SK-N-DZ (cell line): ENCODE results near the gene GRHL1. TPM values are rescaled to one million over a fixed set of nuclear protein-coding genes. Genes with fewer than 3 reads are reported as not detected.
A peak's percentile ranks its signal among the peaks of the same experiment; 100 is the strongest.
"Not testable (repeated sequence)": the region's sequence is repeated elsewhere in the genome, so short reads cannot be mapped to it uniquely, and the experiment has no call there.

Source experiments
- DNase-seq: peaks from one replicate; pipeline ENCODE4 v3.0.0-alpha.2; 2015; ENCODE audit warnings: low spot score
- polyA plus RNA-seq, 2 experiments: library from polyadenylated mRNA; depleted of rRNA; stranded (reverse); fragments of >200 nt; gene quantifications; 2 replicates each; pipeline ENCODE4 v1.2.3, GENCODE V29; 2014

The GRHL1 gene
- 3.4 and 8.7 TPM in 2 replicates for polyA plus RNA-seq (2014; cell fraction: cytosol; rRNA removed)
- polyA plus RNA-seq (2014; cell fraction: nucleus; rRNA removed): 14.4 and 24.5 TPM in 2 replicates

- peak; percentile 87 for DNase-seq
Measured at GRCh38 chr2:9951522-9952285, at the start of gene GRHL1. Gene GRHL1 (plus strand): TSS chr2:9951693. CDS start chr2:9951834, 141 bp downstream.

DNA sequence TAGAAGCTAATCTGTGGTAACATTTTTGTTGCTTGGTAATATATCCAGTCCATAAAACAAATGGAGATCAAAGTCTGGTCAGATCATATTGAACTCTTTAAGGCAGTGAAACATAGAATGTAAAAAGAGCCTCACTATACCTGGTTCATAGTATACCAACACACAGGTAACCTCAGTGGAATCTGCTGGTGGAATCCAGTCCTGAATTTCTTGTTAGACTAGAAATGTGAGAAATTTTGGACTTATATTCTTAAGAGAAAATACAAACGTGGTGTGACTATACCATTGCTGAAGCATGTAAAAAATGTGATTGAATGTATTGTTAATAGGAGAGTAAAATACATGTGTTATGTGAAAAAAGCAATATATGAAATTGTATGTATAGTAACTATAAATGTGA, 46.1 kb upstream of the GRHL1 start:
- no peak for DNase-seq

DNA sequence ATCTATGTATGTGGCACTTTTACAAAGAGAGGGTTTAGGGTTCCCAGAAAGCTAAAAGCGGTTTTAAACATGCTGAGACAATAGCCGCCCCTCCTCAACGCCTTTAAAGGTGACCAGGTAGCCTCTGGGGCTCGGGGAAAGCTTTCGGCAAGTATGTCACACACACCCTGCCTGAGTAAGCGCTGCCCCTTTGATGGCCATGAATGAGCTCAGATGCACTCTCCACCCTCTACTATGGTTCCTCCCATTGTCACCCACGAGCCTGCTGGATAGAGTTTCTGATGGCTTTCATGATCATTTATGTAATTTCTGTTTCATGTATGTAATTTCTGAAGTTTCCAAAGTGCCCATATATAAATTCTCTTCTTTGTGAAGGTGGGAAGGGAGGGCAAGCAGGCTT, 44.1 kb upstream of the GRHL1 start:
- no peak for DNase-seq

GRCh38 chr2:9908639-9909038, 42.9 kb upstream of the GRHL1 start:
- DNase-seq: no peak

GRCh38 chr2:9909106-9909505, 42.4 kb upstream of the GRHL1 start:
- no peak for DNase-seq

DNA sequence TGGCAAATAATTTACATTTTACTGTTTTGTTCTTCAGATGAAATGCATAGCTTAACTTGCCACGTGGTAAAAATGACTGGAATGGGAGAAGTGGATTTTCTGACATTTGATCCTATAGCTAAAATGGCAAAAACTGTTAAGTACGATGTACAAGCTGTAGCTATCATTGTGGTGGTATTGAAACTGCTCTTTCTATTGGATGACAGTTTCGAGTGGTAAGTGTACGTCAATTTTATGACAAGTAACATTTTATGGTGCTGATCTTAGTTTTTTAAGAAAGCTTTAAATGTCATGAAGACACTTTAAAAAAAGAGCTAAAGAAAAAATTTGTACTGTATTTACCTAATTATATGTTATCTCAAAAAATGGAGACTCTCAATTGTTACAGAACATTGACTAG, 40.8 kb upstream of the GRHL1 start:
- DNase-seq: no peak

DNA sequence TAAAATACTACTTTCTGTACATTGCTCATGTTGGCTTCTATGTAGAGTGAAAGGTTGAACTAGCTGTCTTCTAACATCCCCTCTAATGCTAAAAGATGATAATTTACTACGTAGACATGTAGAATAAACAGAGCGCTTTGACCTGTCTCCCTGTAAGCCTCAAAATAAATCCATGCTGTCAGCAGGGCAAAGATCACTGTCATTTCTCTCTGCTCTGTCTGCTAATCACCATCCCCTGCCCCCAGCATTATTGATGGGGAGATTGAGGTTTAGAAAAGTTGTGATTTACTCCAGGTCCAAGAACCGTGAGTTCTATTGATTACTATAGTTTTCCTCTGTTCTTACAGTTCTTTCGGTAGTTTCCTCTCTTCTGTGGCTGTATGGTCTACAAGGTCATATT, 39.0 kb upstream of the GRHL1 start:
- no peak for DNase-seq

GRCh38 chr2:9914384-9915065, 37.0 kb upstream of the GRHL1 start:
- no peak for DNase-seq

DNA sequence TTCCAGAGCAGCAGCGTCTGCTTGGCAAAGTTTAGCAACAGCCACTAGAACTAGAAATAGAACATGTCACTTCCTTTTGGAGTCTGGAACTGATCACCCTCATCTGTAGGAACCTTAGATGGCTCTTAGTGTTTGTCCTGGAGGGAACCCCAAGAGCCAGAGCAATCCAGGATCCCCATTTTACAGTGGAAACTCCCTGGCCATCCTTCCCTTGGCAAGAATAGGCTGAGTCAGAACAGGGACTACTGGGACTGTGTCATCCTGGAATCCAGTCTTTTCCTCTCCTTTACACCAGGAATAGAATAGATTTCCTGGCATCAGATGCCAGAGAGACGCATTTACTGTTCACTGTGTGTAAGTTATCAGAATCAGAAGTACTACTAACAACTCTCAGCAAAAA, 33.2 kb upstream of the GRHL1 start:
- no peak for DNase-seq

DNA sequence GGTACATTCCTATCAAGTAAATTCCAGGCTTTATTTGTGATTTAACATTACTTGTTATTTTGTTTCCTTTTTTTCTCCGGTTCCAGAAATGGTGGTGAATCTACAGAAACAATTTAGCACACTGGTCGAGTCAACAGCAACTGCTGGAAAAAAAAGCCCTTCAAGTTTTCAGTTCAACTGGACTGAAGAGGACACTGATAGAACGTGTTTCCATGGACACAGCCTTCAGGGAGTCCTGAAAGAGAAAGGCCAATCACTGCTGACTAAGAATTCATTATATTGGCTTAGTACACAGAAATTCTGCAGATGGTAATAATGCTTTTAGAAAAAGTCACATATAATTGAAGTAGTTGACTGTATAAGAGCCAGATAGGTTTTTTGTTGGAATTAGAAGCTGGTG, 32.0 kb upstream of the GRHL1 start:
- no peak for DNase-seq

GRCh38 chr2:9927020-9927419, 24.5 kb upstream of the GRHL1 start:
- not testable (repeated sequence) for DNase-seq

DNA sequence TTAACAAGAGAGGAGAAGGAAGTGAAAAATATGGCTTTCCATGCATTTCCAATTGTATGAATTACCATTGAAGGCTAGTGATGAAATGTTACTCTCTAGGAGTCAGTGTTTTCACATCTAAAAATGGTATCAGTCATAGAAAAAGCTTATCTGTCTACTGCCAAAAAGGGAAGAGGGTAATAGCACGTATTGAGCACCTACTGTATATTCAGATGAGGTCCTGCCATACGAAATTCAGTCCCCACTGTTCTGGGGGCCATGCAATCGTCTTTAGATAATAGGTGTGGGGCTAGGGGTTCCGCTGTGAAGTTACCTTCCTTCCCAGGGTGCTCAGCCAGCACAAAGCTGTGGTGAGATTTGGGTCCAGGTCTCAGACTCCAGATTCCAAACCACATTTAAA, 14.2 kb upstream of the GRHL1 start:
- DNase-seq: no peak

GRCh38 chr2:9937968-9938367, 13.5 kb upstream of the GRHL1 start:
- DNase-seq: no peak

GRCh38 chr2:9939587-9940485, 11.7 kb upstream of the GRHL1 start:
- no peak for DNase-seq

DNA sequence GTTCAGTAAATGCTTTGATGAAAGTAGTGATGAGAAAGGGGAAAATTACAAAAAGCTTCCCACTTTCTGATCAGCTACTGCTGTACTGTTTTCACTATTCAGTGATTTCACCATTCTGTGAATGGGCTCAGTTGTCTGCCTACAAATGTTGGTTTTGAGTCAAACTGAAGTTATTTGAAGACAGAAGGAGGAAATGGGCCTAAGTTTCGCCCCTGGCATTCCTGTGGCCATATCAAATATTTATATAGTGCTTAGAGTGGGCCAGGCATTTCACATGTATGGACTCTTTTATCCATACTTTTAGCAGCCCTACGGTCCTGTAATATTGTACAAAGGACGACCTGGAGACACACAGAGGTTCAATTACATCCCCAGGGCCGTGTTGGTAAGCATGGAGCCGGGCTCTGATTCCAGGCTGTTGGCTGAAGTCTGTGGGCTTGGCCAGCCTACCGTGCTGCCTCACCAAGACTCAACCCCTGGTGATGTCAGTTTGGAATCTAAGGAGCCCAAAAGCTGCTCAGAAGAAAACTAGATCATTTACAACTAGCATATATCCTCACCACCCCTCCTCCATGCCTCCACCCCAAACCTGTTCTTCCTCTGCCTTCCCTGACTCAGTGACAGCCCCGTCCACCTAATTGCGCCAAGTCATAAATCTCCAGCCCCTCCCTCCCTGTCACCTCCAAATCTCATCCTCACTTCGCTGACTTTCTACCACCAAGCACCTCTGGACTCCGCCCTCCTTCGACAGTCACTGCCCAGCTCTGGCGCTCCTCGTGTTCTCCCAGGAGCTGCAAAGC, 10.1 kb upstream of the GRHL1 start:
- no peak for DNase-seq

GRCh38 chr2:9941996-9942390, 9.5 kb upstream of the GRHL1 start:
- DNase-seq: no peak

- DNase-seq: no peak
Measured at GRCh38 chr2:9944330-9944758, 7.1 kb upstream of the GRHL1 start.

DNA sequence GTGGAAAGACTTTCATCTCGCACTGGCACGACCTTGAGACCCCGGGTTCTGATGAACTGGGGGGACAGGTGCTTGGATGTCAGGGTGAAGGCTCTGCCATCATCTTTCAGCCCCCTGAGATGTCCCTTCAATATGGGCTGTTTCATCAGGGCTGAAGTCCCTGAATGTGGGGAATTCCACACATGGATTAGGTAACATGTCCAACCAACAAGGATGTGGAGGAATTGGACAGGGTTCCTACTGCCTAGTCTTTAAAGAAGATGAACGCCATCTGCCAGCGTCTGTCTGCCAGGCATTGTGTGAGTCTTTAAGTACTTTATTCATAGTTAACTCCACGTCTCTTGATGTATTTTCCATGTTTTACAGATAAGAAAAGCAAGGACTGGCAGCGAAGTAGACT, 5.9 kb upstream of the GRHL1 start:
- DNase-seq: no peak

- DNase-seq: no peak
Measured at GRCh38 chr2:9946076-9946475, 5.4 kb upstream of the GRHL1 start.

GRCh38 chr2:9946818-9947217, 4.7 kb upstream of the GRHL1 start:
- DNase-seq: no peak

DNA sequence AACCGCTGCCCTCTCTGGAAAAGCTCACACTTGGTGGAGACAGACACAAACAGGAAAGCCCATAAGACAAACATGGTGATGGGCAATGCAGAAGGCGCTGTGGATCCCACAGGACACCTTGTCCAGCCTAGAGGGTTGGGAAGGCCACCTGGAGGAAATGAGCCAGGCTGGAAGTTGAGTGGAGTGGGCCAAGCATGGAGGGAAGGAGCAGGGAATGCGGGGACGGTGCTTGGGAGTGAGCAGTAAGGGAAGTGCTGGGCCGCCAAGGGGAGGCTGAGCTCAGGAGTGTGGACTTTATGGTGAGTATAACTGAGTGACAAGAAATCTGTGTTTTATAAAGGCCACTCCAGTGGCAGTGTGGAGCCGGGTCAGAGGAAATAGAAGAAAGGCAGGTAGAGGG, 2.8 kb upstream of the GRHL1 start:
- DNase-seq: no peak
